ENCODE measurements around the gene RTF1. TPM values are rescaled to one million over a fixed set of nuclear protein-coding genes. Genes with fewer than 3 reads are reported as not detected.

The RTF1 gene
- total RNA-seq, 1 experiment from 2014 or later = 49.5 TPM

DNA sequence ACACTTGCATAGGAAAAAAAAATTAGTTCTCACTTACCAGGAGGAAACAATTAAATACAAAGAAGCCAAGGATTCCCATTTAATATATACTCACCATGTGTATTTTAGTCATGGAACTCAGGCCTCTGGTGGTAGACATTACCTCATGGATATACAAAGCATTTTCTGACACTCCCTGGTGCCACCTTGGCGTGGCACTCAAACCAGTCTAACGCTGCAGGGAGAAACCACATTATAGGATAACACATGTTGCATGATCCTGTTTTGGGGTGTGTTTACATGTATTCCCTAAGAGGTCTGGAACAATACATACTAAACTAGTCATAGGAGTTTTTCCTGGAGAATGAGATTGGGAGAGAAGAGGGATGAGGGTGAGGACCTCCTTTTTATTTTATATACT is 5.9 kb upstream of the RTF1 start:
- Mint-ChIP-seq H3K4me3 (peak overlapping the region in 1 of 2 experiments; percentile 12; a peak in 1 of 5 replicates), H3K27me3 (ENCODE audit: low read depth) (no peaks in the 10 kb centered on the region), H3K36me3 (ENCODE audit: insufficient read depth in 1 of 3, low read depth in 3 of 3) (peaks cover 0 to 2% (median 2%) of the 10 kb centered on the region in 3 experiments; a peak in 3 of 7 replicates), H3K4me1 (peaks cover 3 to 5% of the 10 kb centered on the region in 2 experiments), H3K27ac (peak overlapping the region in 2 of 3 experiments; percentile 9 to 78; a peak in 3 of 7 replicates), H3K9me3 (no peaks in the 10 kb centered on the region)
- no peak overlapping the region for H3K18ac ChIP-seq (ENCODE audit: insufficient read length, low read depth, low read length)
- H3K56ac ChIP-seq (ENCODE audit: insufficient read length, low read depth, low read length) = no peak overlapping the region
- H4K8ac ChIP-seq (replicated peaks; ENCODE audit: insufficient read length, low read depth, low read length) = no peak overlapping the region
- no peaks in the 10 kb centered on the region for H3K27me3 ChIP-seq (ENCODE audit: insufficient read depth, low read length)
- H2BK120ac ChIP-seq (ENCODE audit: low read depth, low read length, poor library complexity, severe bottlenecking) = no peak overlapping the region
- no peaks in the 10 kb centered on the region for H3K9me3 ChIP-seq (ENCODE audit: control insufficient read depth, low read depth, low read length)
- no peak overlapping the region for H3K4me2 ChIP-seq (ENCODE audit: insufficient read depth, insufficient read length, low read length)
- no peak overlapping the region for H2AFZ ChIP-seq (ENCODE audit: low read length)
- H3K79me1 ChIP-seq (ENCODE audit: insufficient read depth, low read depth, low read length, poor library complexity, severe bottlenecking) = no peaks in the 10 kb centered on the region
- H3K4me1 ChIP-seq (ENCODE audit: insufficient read depth, low read length) = no peaks in the 10 kb centered on the region
- no peak overlapping the region for H2AK5ac ChIP-seq (ENCODE audit: insufficient read length, low read length)
- H3K79me2 ChIP-seq (ENCODE audit: insufficient read depth, low read length) = no peaks in the 10 kb centered on the region
- no peaks in the 10 kb centered on the region for H3K23me2 ChIP-seq (ENCODE audit: insufficient read length, low read depth, low read length, poor library complexity, severe bottlenecking)
- H4K5ac ChIP-seq (ENCODE audit: insufficient read length, low read depth, low read length) = no peak overlapping the region
- no peak for DNase-seq
- no peak overlapping the region for H3K14ac ChIP-seq (ENCODE audit: insufficient read depth, low read length)
- H2BK20ac ChIP-seq (ENCODE audit: low read depth, low read length, poor library complexity, severe bottlenecking) = no peak overlapping the region
- H4K20me1 ChIP-seq (ENCODE audit: control insufficient read depth, insufficient read depth, insufficient read length) = no peaks in the 10 kb centered on the region
- H3K23ac ChIP-seq (ENCODE audit: insufficient read length, low read depth, low read length) = no peak overlapping the region
- no peak overlapping the region for H3T11ph ChIP-seq (ENCODE audit: low read length)
- no peak overlapping the region for H4K91ac ChIP-seq (ENCODE audit: insufficient read length, low read depth, low read length)
- no peak overlapping the region for H3K27ac ChIP-seq (ENCODE audit: insufficient read length, low read depth, low read length)
- H3K4ac ChIP-seq (ENCODE audit: low read depth, low read length) = no peak overlapping the region
- H2BK5ac ChIP-seq (ENCODE audit: insufficient read length, low read length) = no peak overlapping the region
- TF ChIP-seq, protein P1, sequence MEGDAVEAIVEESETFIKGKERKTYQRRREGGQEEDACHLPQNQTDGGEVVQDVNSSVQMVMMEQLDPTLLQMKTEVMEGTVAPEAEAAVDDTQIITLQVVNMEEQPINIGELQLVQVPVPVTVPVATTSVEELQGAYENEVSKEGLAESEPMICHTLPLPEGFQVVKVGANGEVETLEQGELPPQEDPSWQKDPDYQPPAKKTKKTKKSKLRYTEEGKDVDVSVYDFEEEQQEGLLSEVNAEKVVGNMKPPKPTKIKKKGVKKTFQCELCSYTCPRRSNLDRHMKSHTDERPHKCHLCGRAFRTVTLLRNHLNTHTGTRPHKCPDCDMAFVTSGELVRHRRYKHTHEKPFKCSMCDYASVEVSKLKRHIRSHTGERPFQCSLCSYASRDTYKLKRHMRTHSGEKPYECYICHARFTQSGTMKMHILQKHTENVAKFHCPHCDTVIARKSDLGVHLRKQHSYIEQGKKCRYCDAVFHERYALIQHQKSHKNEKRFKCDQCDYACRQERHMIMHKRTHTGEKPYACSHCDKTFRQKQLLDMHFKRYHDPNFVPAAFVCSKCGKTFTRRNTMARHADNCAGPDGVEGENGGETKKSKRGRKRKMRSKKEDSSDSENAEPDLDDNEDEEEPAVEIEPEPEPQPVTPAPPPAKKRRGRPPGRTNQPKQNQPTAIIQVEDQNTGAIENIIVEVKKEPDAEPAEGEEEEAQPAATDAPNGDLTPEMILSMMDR (conservative IDR thresholded peaks at IDR 0.05) = no peak
- H3K9ac ChIP-seq (ENCODE audit: extremely low read depth, insufficient read length, low read length) = no peak overlapping the region
- WGBS (ENCODE audit: extremely low coverage, insufficient read length, low lambda C conversion rate) = no CpG with 5 or more reads among the region's 2 CpGs
- H2BK12ac ChIP-seq (ENCODE audit: insufficient read length, low read depth, low read length) = no peak overlapping the region
- no peak overlapping the region for H2BK15ac ChIP-seq (ENCODE audit: low read depth, low read length)
